GM08714 (cell line): Measurements from ENCODE around the gene CPTP.

Experiments
- H3K4me3 ChIP-seq: fragments of 200-500 bp; sonication (Bioruptor generic); 2 replicates; pipeline ENCODE4 v1.5.1; 2014; ENCODE audit warnings: mild to moderate bottlenecking, low read length, inconsistent platforms
- ZNF274 ChIP-seq: IDR thresholded peaks from 2 replicates; pipeline ENCODE4 v1.6.1; 2012; ENCODE audit warnings: mild to moderate bottlenecking, low read depth, low read length

CPTP gene

GRCh38 chr1:1370771-1371300, 46.2 kb downstream of the CPTP start:
- H3K4me3 ChIP-seq = no peak overlapping the region

GRCh38 chr1:1371364-1371745, 46.8 kb downstream of the CPTP start:
- no peak overlapping the region for H3K4me3 ChIP-seq
- no peak for TF ChIP-seq ZNF274

More at GRCh38 chr1:1370771-1371300, 46.2 kb downstream of the CPTP start:
- TF ChIP-seq ZNF274 = no peak

- TF ChIP-seq ZNF274 = no peak
- H3K4me3 ChIP-seq = no peak overlapping the region
Observed at GRCh38 chr1:1371746-1372711, 47.4 kb downstream of the CPTP start.

- TF ChIP-seq ZNF274 = no peak
- H3K4me3 ChIP-seq = no peak overlapping the region; the same call in 1 of the 2 replicates
Observed at GRCh38 chr1:1373051-1373814, 48.6 kb downstream of the CPTP start.

GRCh38 chr1:1373815-1374588, 49.4 kb downstream of the CPTP start:
- TF ChIP-seq ZNF274 = no peak
- H3K4me3 ChIP-seq = peak overlapping the region; percentile 95

GRCh38 chr1:1374589-1374928, 50.0 kb downstream of the CPTP start:
- TF ChIP-seq ZNF274 = no peak
- peak overlapping the region; percentile 95 for H3K4me3 ChIP-seq

GRCh38 chr1:1374929-1375662, 50.5 kb downstream of the CPTP start, which contains the start of gene AURKAIP1:
Gene AURKAIP1 (minus strand): TSS chr1:1375207. CDS start chr1:1374756, 451 bp downstream.
- TF ChIP-seq ZNF274 = no peak
- peak within 1 kb of the TSS; percentile 95 for H3K4me3 ChIP-seq

GRCh38 chr1:1376551-1377226, 52.1 kb downstream of the CPTP start:
- no peak overlapping the region; the same call in 1 of the 2 replicates for H3K4me3 ChIP-seq
- no peak for TF ChIP-seq ZNF274

- no peak overlapping the region for H3K4me3 ChIP-seq
- no peak for TF ChIP-seq ZNF274
Observed at GRCh38 chr1:1377540-1378205, 53.1 kb downstream of the CPTP start.
